Stimulated activated CD8-positive, alpha-beta memory T cell treated with anti-CD3 and anti-CD28 coated beads, Interleukin-4, amount 100 ng/mL, for 4 hours (primary cell): Measurements from ENCODE around the gene CDC42SE1.

Experiments
- DNase-seq, 2 donors: peaks; one replicate each; pipeline ENCODE4 v3.0.0-alpha.2; 2020; ENCODE audit warnings: low read depth in 2 of 2, low spot score in 1 of 2

CDC42SE1 gene

GRCh38 chr1:151009206-151009587 is 50.2 kb downstream of the CDC42SE1 start:
- DNase-seq = no peak

- peak; percentile 83 to 92 for DNase-seq
These were observed 50.9 kb downstream of the CDC42SE1 start, which contains the start of gene PRUNE1 for GRCh38 chr1:151008244-151009205. TSS of gene PRUNE1 (plus strand) at chr1:151008449. CDS start at chr1:151008633, 184 bp downstream.

- DNase-seq = no peak
These were observed 51.6 kb downstream of the CDC42SE1 start for GRCh38 chr1:151007853-151008243.

- no peak for DNase-seq
These were observed 52.9 kb downstream of the CDC42SE1 start, which contains the start of gene MINDY1 for GRCh38 chr1:151006327-151007052. TSS of gene MINDY1 (minus strand) at chr1:151006902. CDS start at chr1:151002617, 4,285 bp downstream.

GRCh38 chr1:151005729-151006319 is 53.6 kb downstream of the CDC42SE1 start:
- no peak for DNase-seq

- DNase-seq = no peak
These were observed 56.2 kb downstream of the CDC42SE1 start for GRCh38 chr1:151003180-151003579.

- no peak for DNase-seq
These were observed 56.8 kb downstream of the CDC42SE1 start for GRCh38 chr1:151002611-151003010.

- no peak for DNase-seq
These were observed 57.4 kb downstream of the CDC42SE1 start for GRCh38 chr1:151002051-151002450.

- DNase-seq = no peak
These were observed 57.8 kb downstream of the CDC42SE1 start for GRCh38 chr1:151001602-151002001.
